ENCODE data around the gene UGT2B7.
"Not testable (repeated sequence)": the region's sequence is repeated elsewhere in the genome, so short reads cannot be mapped to it uniquely, and the experiment has no call there.

UGT2B7 gene

GRCh38 chr4:69093681-69094080, 2.6 kb upstream of the UGT2B7 start:
- TF ChIP-seq CTCF (IDR thresholded peaks at IDR 0.05; ENCODE audit: low read depth, low read length): no peak
- Histone ChIP-seq H3K27me3 (no peaks in the 10 kb centered on the region), H3K4me3 (ENCODE audit: low read depth, low read length) (no peak overlapping the region), H3K36me3 (no peaks in the 10 kb centered on the region), H3K4me1 (no peaks in the 10 kb centered on the region), H3K9me3 (no peaks in the 10 kb centered on the region)
- DNase-seq: no peak

- DNase-seq: no peak
- H3K4me3 ChIP-seq (ENCODE audit: low read depth, low read length): no peak overlapping the region
Observed at GRCh38 chr4:69095301-69095731, 958 bp upstream of the UGT2B7 start.

GRCh38 chr4:69096810-69097209, 536 bp downstream of the UGT2B7 start:
- H3K36me3 ChIP-seq: no peaks in the 10 kb centered on the region
- no peaks in the 10 kb centered on the region for H3K27me3 ChIP-seq
- H3K4me1 ChIP-seq: no peaks in the 10 kb centered on the region
- DNase-seq: no peak
- no peak for TF ChIP-seq CTCF (IDR thresholded peaks at IDR 0.05; ENCODE audit: low read depth, low read length)
- H3K4me3 ChIP-seq (ENCODE audit: low read depth, low read length): no peak overlapping the region
- H3K9me3 ChIP-seq: no peaks in the 10 kb centered on the region

More at GRCh38 chr4:69095301-69095731, 958 bp upstream of the UGT2B7 start:
- TF ChIP-seq CTCF (IDR thresholded peaks at IDR 0.05; ENCODE audit: low read depth, low read length): no peak
- Histone ChIP-seq H3K4me1 (no peaks in the 10 kb centered on the region), H3K36me3 (no peaks in the 10 kb centered on the region), H3K9me3 (no peaks in the 10 kb centered on the region), H3K27me3 (no peaks in the 10 kb centered on the region)

GRCh38 chr4:69098470-69098869, 2.2 kb downstream of the UGT2B7 start:
- DNase-seq: no peak
- Histone ChIP-seq H3K4me3 (ENCODE audit: low read depth, low read length) (no peak overlapping the region), H3K36me3 (no peaks in the 10 kb centered on the region), H3K4me1 (no peaks in the 10 kb centered on the region), H3K9me3 (no peaks in the 10 kb centered on the region), H3K27me3 (no peaks in the 10 kb centered on the region)
- TF ChIP-seq CTCF (IDR thresholded peaks at IDR 0.05; ENCODE audit: low read depth, low read length): no peak

GRCh38 chr4:69099910-69100309, 3.6 kb downstream of the UGT2B7 start:
- Histone ChIP-seq H3K27me3 (no peaks in the 10 kb centered on the region), H3K9me3 (no peaks in the 10 kb centered on the region), H3K36me3 (no peaks in the 10 kb centered on the region), H3K4me3 (ENCODE audit: low read depth, low read length) (no peak overlapping the region), H3K4me1 (no peaks in the 10 kb centered on the region)
- no peak for TF ChIP-seq CTCF (IDR thresholded peaks at IDR 0.05; ENCODE audit: low read depth, low read length)
- DNase-seq: no peak

GRCh38 chr4:69102668-69103067, 6.4 kb downstream of the UGT2B7 start:
- not testable (repeated sequence) for H3K4me3 ChIP-seq (ENCODE audit: low read depth, low read length); H3K4me1 ChIP-seq; H3K27me3 ChIP-seq; H3K9me3 ChIP-seq; DNase-seq; H3K36me3 ChIP-seq

GRCh38 chr4:69104719-69105275, 8.5 kb downstream of the UGT2B7 start:
- no peak overlapping the region for H3K4me3 ChIP-seq (ENCODE audit: low read depth, low read length)
- no peaks in the 10 kb centered on the region for H3K27me3 ChIP-seq
- TF ChIP-seq CTCF (IDR thresholded peaks at IDR 0.05; ENCODE audit: low read depth, low read length): no peak
- H3K9me3 ChIP-seq: no peaks in the 10 kb centered on the region; the same call in 1 of the 2 replicates
- no peaks in the 10 kb centered on the region for H3K4me1 ChIP-seq
- no peak for DNase-seq
- H3K36me3 ChIP-seq: no peaks in the 10 kb centered on the region

- not testable (repeated sequence) for H3K36me3 ChIP-seq; H3K4me1 ChIP-seq; H3K9me3 ChIP-seq; H3K4me3 ChIP-seq (ENCODE audit: low read depth, low read length); DNase-seq; H3K27me3 ChIP-seq
Observed at GRCh38 chr4:69115151-69115850, 19.0 kb downstream of the UGT2B7 start.
